Astrocyte (in vitro differentiated cells and primary cell): ENCODE data around the gene WNT9A.
"Not testable (repeated sequence)": the region's sequence is repeated elsewhere in the genome, so short reads cannot be mapped to it uniquely, and the experiment has no call there.

ENCODE experiments used
- CTCF ChIP-seq: IDR thresholded peaks from 2 replicates; pipeline ENCODE4 v1.5.1; 2011; ENCODE audit warnings: low read depth, mild to moderate bottlenecking, inconsistent platforms, low read length, moderate library complexity; ENCODE audit not compliant: insufficient read depth
- EZH2 ChIP-seq: IDR thresholded peaks from 2 replicates; pipeline ENCODE4 v1.6.1; 2012; ENCODE audit warnings: mild to moderate bottlenecking, low read length, inconsistent platforms; ENCODE audit not compliant: insufficient read depth

DNA sequence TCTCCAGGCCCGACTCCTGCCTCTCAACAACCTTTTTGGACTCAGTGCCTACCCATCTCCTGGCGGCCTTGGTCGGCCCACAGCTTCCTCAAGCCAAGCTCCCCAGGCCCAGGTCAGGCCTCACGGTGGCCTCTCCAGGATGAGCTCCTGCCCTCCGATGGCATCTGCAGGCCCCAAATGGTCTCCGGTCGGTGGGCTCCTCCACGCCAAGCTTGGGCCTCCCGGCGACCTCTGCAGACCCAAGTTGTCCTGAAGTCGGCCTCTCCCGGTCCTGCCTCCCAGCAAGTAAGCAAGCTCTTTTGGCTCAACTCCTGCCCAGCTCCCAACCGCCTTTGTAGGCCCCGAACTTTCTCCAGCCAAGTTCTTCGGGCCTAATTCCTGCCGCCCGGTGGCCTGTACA lies 23.5 kb upstream of the WNT9A start:
- TF ChIP-seq CTCF, EZH2: not testable (repeated sequence)
